ENCODE data around the gene CIAO2B.
"Not testable (repeated sequence)": the region's sequence is repeated elsewhere in the genome, so short reads cannot be mapped to it uniquely, and the experiment has no call there.

DNA sequence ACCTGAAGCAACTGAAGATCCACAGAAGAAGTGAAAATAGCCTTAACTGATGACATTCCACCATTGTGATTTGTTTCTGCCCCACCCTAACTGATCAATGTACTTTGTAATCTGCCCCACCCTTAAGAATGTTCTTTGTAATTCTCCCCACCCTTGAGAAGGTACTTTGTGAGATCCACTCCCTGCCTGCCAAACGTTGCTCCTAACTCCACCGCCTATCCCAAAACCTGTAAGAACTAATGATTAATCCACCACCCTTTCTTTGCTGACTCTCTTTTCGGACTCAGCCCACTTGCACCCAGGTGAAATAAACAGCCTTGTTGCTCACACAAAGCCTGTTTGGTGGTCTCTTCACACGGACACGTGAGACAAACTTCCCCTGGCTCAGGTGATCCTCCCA, 37.5 kb downstream of the CIAO2B start:
- not testable (repeated sequence) for TF ChIP-seq POLR2AphosphoS5, POLR2A, EP300 (IDR thresholded peaks at IDR 0.05)
- TF ChIP-seq, protein P1, sequence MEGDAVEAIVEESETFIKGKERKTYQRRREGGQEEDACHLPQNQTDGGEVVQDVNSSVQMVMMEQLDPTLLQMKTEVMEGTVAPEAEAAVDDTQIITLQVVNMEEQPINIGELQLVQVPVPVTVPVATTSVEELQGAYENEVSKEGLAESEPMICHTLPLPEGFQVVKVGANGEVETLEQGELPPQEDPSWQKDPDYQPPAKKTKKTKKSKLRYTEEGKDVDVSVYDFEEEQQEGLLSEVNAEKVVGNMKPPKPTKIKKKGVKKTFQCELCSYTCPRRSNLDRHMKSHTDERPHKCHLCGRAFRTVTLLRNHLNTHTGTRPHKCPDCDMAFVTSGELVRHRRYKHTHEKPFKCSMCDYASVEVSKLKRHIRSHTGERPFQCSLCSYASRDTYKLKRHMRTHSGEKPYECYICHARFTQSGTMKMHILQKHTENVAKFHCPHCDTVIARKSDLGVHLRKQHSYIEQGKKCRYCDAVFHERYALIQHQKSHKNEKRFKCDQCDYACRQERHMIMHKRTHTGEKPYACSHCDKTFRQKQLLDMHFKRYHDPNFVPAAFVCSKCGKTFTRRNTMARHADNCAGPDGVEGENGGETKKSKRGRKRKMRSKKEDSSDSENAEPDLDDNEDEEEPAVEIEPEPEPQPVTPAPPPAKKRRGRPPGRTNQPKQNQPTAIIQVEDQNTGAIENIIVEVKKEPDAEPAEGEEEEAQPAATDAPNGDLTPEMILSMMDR (IDR thresholded peaks at IDR 0.05), result not testable (repeated sequence)

Measured in sigmoid colon (tissue), 4 donors.